ENCODE results near the gene MAML2.

MAML2 gene

GRCh38 chr11:96157517-96157873 is 185.5 kb downstream of the MAML2 start:
- DNase-seq (ENCODE audit: low read depth) = no peak
- TF ChIP-seq CTCF (IDR thresholded peaks at IDR 0.05; ENCODE audit: insufficient read depth, low read depth, low read length, missing control alignments) = no peak
- no peak overlapping the region for H3K4me3 ChIP-seq (ENCODE audit: low read length)

- TF ChIP-seq CTCF (IDR thresholded peaks at IDR 0.05; ENCODE audit: insufficient read depth, low read depth, low read length, missing control alignments) = no peak
- DNase-seq (ENCODE audit: low read depth) = no peak
- no peak overlapping the region for H3K4me3 ChIP-seq (ENCODE audit: low read length)
Measured at GRCh38 chr11:96156379-96156722, 186.6 kb downstream of the MAML2 start.

GRCh38 chr11:96155627-96156378 is 187.2 kb downstream of the MAML2 start:
- no peak overlapping the region for H3K4me3 ChIP-seq (ENCODE audit: low read length)
- TF ChIP-seq CTCF (IDR thresholded peaks at IDR 0.05; ENCODE audit: insufficient read depth, low read depth, low read length, missing control alignments) = peak; percentile 22
- peak; percentile 97 for DNase-seq (ENCODE audit: low read depth)

GRCh38 chr11:96154802-96155520 is 188.0 kb downstream of the MAML2 start:
- no peak for TF ChIP-seq CTCF (IDR thresholded peaks at IDR 0.05; ENCODE audit: insufficient read depth, low read depth, low read length, missing control alignments)
- DNase-seq (ENCODE audit: low read depth) = peak; percentile 44
- no peak overlapping the region for H3K4me3 ChIP-seq (ENCODE audit: low read length)

GRCh38 chr11:96152623-96153022 is 190.4 kb downstream of the MAML2 start:
- peak; percentile 83 for DNase-seq (ENCODE audit: low read depth)
- H3K4me3 ChIP-seq (ENCODE audit: low read length) = no peak overlapping the region
- no peak for TF ChIP-seq CTCF (IDR thresholded peaks at IDR 0.05; ENCODE audit: insufficient read depth, low read depth, low read length, missing control alignments)

GRCh38 chr11:96151501-96151900 is 191.5 kb downstream of the MAML2 start:
- peak; percentile 40 for DNase-seq (ENCODE audit: low read depth)
- TF ChIP-seq CTCF (IDR thresholded peaks at IDR 0.05; ENCODE audit: insufficient read depth, low read depth, low read length, missing control alignments) = no peak
- H3K4me3 ChIP-seq (ENCODE audit: low read length) = no peak overlapping the region
